ENCODE measurements around the gene ATG2B.

Gene ATG2B

DNA sequence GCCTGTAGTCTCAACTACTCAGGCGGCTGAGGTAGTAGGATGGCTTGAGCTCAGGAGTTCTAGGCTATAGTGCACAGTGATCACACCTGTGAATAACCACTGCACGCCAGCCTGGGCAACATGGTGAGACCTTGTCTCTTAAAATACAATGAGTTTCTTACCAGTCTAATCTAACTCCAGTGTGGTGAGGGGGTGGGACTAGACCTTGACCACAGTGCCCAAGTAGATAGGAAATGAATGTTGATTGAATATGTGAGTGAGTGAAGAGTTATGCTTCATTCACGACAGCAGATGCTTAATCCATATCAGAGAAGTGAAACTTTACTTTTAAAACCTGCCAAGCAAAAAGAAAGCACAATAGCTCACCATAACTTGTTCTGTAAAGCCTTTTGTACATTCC lies 17.6 kb upstream of the ATG2B start:
- H3K36me3 ChIP-seq (ENCODE audit: control insufficient read depth in 2 of 2, insufficient read depth in 2 of 2, low read length in 2 of 2), result peaks cover 5 to 6% of the 10 kb centered on the region in 2 donors
- H3K27me3 ChIP-seq (ENCODE audit: control insufficient read depth in 1 of 2, insufficient read depth in 2 of 2, low read length in 2 of 2), result no peaks in the 10 kb centered on the region
- H3K4me1 ChIP-seq (ENCODE audit: control insufficient read depth, insufficient read depth, low read length), result no peaks in the 10 kb centered on the region
- H3K9ac ChIP-seq (ENCODE audit: low read length in 2 of 2), result no peak overlapping the region
- H3K9me3 ChIP-seq (ENCODE audit: control insufficient read depth in 2 of 2, low read length in 2 of 2), result no peaks in the 10 kb centered on the region
- H3K27ac ChIP-seq (ENCODE audit: low read length), result no peak overlapping the region
- no peak overlapping the region for H3K4me3 ChIP-seq (ENCODE audit: low read length in 2 of 2)

DNA sequence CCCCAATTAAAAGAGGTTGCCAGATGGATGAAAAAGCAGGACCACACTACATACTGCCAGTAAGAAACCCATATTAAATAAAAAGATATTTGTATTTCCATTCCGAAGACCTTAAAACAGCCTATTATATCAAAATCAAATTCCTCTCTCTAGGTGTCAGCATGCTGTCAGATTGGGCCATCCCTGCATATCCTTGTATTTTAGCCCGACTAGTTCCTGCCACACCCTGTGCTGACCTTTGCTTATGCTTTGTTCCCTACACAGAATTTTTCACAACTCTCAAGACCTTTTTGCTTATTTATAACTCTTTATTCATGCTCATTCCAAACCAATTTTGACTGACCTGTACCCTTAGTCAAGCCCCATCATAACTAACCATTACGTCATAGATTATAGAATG lies 13.0 kb upstream of the ATG2B start:
- no peak overlapping the region for H3K4me3 ChIP-seq (ENCODE audit: low read length in 2 of 2)
- H3K27me3 ChIP-seq (ENCODE audit: control insufficient read depth in 1 of 2, insufficient read depth in 2 of 2, low read length in 2 of 2), result no peaks in the 10 kb centered on the region
- no peak overlapping the region for H3K27ac ChIP-seq (ENCODE audit: low read length)

DNA sequence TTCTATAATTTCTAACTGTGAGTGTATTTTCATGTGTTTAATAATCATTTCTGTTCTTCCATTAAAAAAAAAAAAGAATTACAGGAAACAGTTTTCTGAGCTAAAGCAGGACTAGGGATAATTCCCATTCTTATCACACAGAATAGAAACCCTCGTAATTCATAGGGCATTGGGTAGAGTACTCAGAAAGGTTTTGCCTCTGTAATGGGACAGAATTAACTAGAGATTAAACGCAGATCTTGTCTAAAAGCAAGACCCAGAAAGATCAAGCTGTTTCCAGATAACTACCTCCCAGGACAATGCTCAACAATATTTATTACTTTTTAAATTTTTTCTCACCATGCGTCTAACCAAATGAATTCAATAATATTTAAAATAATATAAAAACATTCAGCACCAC lies 10.4 kb upstream of the ATG2B start:
- Histone ChIP-seq H3K27ac (ENCODE audit: low read length) (no peak overlapping the region), H3K9me3 (ENCODE audit: control insufficient read depth in 2 of 2, low read length in 2 of 2) (no peaks in the 10 kb centered on the region), H3K4me1 (ENCODE audit: control insufficient read depth, insufficient read depth, low read length) (no peaks in the 10 kb centered on the region), H3K27me3 (ENCODE audit: control insufficient read depth in 1 of 2, insufficient read depth in 2 of 2, low read length in 2 of 2) (no peaks in the 10 kb centered on the region), H3K36me3 (ENCODE audit: control insufficient read depth in 2 of 2, insufficient read depth in 2 of 2, low read length in 2 of 2) (no peaks in the 10 kb centered on the region), H3K4me3 (ENCODE audit: low read length in 2 of 2) (no peak overlapping the region), H3K9ac (ENCODE audit: low read length in 2 of 2) (no peak overlapping the region)

More for the DNA sequence above, 13.0 kb upstream of the ATG2B start:
- Histone ChIP-seq H3K9me3 (ENCODE audit: control insufficient read depth in 2 of 2, low read length in 2 of 2) (no peaks in the 10 kb centered on the region), H3K9ac (ENCODE audit: low read length in 2 of 2) (no peak overlapping the region), H3K36me3 (ENCODE audit: control insufficient read depth in 2 of 2, insufficient read depth in 2 of 2, low read length in 2 of 2) (no peaks in the 10 kb centered on the region), H3K4me1 (ENCODE audit: control insufficient read depth, insufficient read depth, low read length) (no peaks in the 10 kb centered on the region)

DNA sequence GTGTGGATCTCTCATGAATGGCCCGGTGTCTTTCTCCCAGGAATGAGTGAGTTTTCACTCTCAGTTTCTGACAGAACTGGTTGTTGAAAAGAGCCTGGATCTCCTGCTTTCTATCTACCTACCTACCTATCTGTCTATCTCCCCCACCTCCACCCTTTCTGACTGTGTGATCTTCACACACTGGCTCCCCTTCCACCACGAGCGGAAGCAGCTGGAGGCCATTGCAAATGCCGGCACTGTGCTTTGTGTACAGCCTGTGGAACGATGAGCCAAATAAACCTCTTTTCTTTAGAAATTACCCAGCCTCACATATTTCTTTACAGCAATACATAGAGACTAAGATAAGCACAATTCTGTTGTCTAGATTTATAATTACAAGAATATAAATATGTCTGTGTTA lies 7.4 kb upstream of the ATG2B start:
- Histone ChIP-seq H3K27me3 (ENCODE audit: control insufficient read depth in 1 of 2, insufficient read depth in 2 of 2, low read length in 2 of 2) (no peaks in the 10 kb centered on the region), H3K9me3 (ENCODE audit: control insufficient read depth in 2 of 2, low read length in 2 of 2) (no peaks in the 10 kb centered on the region), H3K36me3 (ENCODE audit: control insufficient read depth in 2 of 2, insufficient read depth in 2 of 2, low read length in 2 of 2) (no peaks in the 10 kb centered on the region), H3K4me3 (ENCODE audit: low read length in 2 of 2) (no peak overlapping the region), H3K27ac (ENCODE audit: low read length) (no peak overlapping the region), H3K4me1 (ENCODE audit: control insufficient read depth, insufficient read depth, low read length) (no peaks in the 10 kb centered on the region), H3K9ac (ENCODE audit: low read length in 2 of 2) (no peak overlapping the region)

DNA sequence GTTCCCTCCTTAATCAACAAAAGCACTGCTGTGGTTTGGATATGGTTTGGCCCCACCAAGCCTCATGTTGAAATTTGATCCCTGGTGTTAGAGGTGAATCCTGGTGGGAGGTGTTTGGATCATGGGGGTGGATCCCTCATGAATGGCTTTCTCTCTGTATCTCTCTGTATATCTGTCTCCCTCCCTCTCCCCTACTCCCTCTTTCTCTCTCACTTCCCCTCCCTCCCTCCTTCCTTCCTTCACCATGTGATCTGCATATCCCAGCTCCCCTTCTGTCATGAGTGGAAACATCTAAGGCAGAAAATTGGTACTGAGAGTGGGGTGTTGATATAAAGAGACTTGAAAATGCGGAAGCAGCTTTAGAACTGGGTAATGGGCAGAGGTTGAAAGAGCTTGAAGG lies 5.4 kb upstream of the ATG2B start:
- H3K36me3 ChIP-seq (ENCODE audit: control insufficient read depth in 2 of 2, insufficient read depth in 2 of 2, low read length in 2 of 2), result no peaks in the 10 kb centered on the region
- no peaks in the 10 kb centered on the region for H3K4me1 ChIP-seq (ENCODE audit: control insufficient read depth, insufficient read depth, low read length)
- H3K27ac ChIP-seq (ENCODE audit: low read length), result no peak overlapping the region
- no peaks in the 10 kb centered on the region for H3K9me3 ChIP-seq (ENCODE audit: control insufficient read depth in 2 of 2, low read length in 2 of 2)
- H3K27me3 ChIP-seq (ENCODE audit: control insufficient read depth in 1 of 2, insufficient read depth in 2 of 2, low read length in 2 of 2), result no peaks in the 10 kb centered on the region
- H3K9ac ChIP-seq (ENCODE audit: low read length in 2 of 2), result no peak overlapping the region
- H3K4me3 ChIP-seq (ENCODE audit: low read length in 2 of 2), result no peak overlapping the region

DNA sequence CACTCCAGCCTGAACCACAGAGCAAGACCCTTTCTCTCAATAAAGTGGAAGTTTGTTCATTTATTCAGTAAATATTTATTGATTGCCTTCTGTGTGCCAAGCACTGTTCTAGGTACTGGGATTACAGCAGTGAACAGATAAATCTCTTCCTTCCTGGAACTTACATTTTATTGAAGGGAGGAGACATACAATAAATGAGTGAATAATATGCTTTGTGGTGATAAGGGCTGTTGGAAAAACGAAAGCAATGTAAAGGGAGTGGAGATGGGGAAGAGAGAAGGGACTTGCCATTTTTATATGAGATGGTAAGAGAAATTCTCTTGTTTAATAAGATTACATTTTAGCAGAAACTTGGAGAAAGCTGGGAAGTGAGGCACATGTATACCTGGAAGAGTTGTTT lies 1.8 kb upstream of the ATG2B start:
- Histone ChIP-seq H3K4me1 (ENCODE audit: control insufficient read depth, insufficient read depth, low read length) (peaks cover 11% of the 10 kb centered on the region), H3K9me3 (ENCODE audit: control insufficient read depth in 2 of 2, low read length in 2 of 2) (no peaks in the 10 kb centered on the region), H3K9ac (ENCODE audit: low read length in 2 of 2) (no peak overlapping the region), H3K27ac (ENCODE audit: low read length) (no peak overlapping the region), H3K27me3 (ENCODE audit: control insufficient read depth in 1 of 2, insufficient read depth in 2 of 2, low read length in 2 of 2) (no peaks in the 10 kb centered on the region), H3K4me3 (ENCODE audit: low read length in 2 of 2) (peak overlapping the region in 1 of 2 donors; percentile 94), H3K36me3 (ENCODE audit: control insufficient read depth in 2 of 2, insufficient read depth in 2 of 2, low read length in 2 of 2) (no peaks in the 10 kb centered on the region)

DNA sequence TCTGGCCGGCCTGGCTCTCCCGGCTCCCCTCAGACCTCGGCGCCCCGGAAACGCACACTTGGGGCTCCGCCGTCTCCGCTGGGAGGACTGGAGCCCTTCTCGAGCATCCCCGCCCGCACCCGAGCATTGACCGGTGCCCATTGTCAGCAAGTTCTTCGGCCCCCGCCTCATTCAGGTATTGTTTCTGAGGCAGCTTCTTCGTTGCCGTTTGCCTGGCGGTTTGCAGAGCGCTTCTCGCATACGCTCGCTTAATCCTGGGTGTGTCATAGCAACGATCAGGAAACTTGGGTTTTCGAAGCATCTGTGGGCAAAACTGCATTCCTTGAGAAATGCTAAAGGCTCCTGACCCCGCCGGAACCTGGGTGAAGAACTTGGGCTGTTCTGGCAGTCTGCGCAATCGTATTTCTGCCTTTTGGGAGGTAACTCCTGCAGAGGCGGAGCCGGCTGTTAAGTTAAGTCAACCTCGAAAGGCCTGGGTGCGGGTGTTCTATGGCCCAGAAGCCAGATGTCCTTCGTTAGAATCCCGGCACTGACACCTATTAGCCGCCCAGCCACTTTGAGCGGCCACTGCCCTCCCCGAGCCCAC lies 703 bp upstream of the ATG2B start:
- Histone ChIP-seq H3K27ac (ENCODE audit: low read length) (no peak overlapping the region), H3K9ac (ENCODE audit: low read length in 2 of 2) (peak overlapping the region; percentile 49 to 76), H3K36me3 (ENCODE audit: control insufficient read depth in 2 of 2, insufficient read depth in 2 of 2, low read length in 2 of 2) (no peaks in the 10 kb centered on the region), H3K9me3 (ENCODE audit: control insufficient read depth in 2 of 2, low read length in 2 of 2) (no peaks in the 10 kb centered on the region), H3K4me1 (ENCODE audit: control insufficient read depth, insufficient read depth, low read length) (peaks cover 11% of the 10 kb centered on the region), H3K4me3 (ENCODE audit: low read length in 2 of 2) (peak overlapping the region; percentile 83 to 94), H3K27me3 (ENCODE audit: control insufficient read depth in 1 of 2, insufficient read depth in 2 of 2, low read length in 2 of 2) (no peaks in the 10 kb centered on the region)

DNA sequence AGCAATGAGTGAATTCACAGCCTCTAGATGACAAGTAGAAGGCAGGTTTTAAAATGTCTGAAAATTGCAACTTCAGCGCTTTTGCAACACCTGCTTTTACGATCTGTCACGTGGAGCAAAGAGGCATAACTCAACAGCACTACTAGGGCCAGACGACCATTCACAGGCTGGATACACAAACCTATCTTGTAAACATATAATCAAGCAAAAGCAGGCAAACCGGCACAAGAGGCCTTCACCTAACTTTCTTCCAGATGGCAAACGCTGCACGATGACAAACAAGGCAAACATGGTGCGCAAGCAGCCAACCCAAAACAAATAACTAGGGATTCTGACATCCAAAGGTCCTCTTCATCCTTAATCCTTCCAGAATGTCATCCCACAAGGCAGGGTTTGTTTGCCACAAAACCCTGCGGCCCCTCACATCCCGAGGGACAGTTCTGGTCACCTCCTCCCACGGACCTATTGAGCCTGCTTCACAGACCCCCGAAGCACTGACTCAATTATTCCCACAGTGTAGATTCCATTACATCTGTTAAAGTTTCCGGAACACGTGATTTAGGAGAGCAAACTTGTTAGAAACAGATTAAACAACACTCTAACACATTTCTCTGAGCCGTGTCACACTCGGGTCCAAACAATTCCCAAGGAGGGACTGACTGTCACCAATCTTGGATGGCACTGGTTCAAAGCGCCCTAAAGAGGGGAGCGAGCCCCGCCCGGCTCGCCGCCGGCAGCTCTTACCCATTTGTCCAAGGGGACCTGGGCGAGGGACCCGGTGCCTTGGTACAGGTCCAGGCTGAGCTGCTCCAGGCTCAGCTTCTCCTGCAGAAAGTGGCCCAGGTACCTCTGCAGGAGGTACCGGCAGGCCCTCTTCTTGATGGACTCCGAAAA lies 823 bp downstream of the ATG2B start:
- Histone ChIP-seq H3K4me1 (ENCODE audit: control insufficient read depth, insufficient read depth, low read length) (peaks cover 11% of the 10 kb centered on the region), H3K27me3 (ENCODE audit: control insufficient read depth in 1 of 2, insufficient read depth in 2 of 2, low read length in 2 of 2) (no peaks in the 10 kb centered on the region), H3K9me3 (ENCODE audit: control insufficient read depth in 2 of 2, low read length in 2 of 2) (no peaks in the 10 kb centered on the region), H3K36me3 (ENCODE audit: control insufficient read depth in 2 of 2, insufficient read depth in 2 of 2, low read length in 2 of 2) (no peaks in the 10 kb centered on the region), H3K27ac (ENCODE audit: low read length) (peak overlapping the region; percentile 81), H3K4me3 (ENCODE audit: low read length in 2 of 2) (peak overlapping the region; percentile 81 to 94), H3K9ac (ENCODE audit: low read length in 2 of 2) (peak overlapping the region; percentile 88)

DNA sequence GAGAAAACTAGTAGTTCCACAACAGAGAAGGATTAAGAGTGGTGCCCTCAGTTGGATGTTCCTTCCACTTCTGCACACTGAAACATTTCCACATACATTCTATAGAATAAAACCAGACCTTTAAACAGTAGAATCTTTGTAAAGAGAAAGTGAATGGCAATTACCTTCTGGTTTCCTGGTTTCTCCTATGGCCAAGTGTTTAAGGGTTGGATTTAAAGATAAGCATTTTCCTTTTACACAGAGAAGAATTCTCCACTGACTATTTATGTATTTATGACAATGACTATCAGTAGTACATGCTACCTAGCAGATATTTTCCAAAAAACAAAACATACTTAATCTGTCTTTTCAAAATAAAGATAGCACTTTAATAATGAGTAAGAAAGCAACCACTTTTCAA lies 3.2 kb downstream of the ATG2B start:
- no peaks in the 10 kb centered on the region for H3K9me3 ChIP-seq (ENCODE audit: control insufficient read depth in 2 of 2, low read length in 2 of 2)
- H3K4me1 ChIP-seq (ENCODE audit: control insufficient read depth, insufficient read depth, low read length), result peaks cover 11% of the 10 kb centered on the region
- H3K27me3 ChIP-seq (ENCODE audit: control insufficient read depth in 1 of 2, insufficient read depth in 2 of 2, low read length in 2 of 2), result no peaks in the 10 kb centered on the region
- H3K9ac ChIP-seq (ENCODE audit: low read length in 2 of 2), result no peak overlapping the region
- no peak overlapping the region for H3K4me3 ChIP-seq (ENCODE audit: low read length in 2 of 2)
- no peak overlapping the region for H3K27ac ChIP-seq (ENCODE audit: low read length)
- no peaks in the 10 kb centered on the region for H3K36me3 ChIP-seq (ENCODE audit: control insufficient read depth in 2 of 2, insufficient read depth in 2 of 2, low read length in 2 of 2)

DNA sequence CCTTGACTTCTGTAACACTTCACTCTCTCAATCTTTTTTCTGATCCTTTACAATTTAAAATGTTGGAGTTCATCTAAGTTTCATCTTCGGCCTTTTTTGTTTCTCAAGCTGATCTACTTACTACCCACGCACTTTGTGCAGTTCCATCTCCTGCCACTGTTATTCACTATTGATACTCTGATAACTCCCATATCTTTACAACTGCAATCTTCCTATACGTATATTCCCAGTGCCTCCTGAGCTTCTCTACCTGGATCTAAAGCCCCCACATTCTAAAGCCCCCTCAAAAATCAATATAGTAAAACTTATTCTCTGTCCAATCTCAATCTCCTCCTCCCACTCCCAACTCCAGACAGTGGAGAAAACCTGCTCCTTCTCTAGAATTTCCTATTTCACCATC lies 5.9 kb downstream of the ATG2B start:
- Histone ChIP-seq H3K4me1 (ENCODE audit: control insufficient read depth, insufficient read depth, low read length) (peaks cover 10% of the 10 kb centered on the region), H3K27ac (ENCODE audit: low read length) (no peak overlapping the region), H3K9ac (ENCODE audit: low read length in 2 of 2) (no peak overlapping the region), H3K27me3 (ENCODE audit: control insufficient read depth in 1 of 2, insufficient read depth in 2 of 2, low read length in 2 of 2) (no peaks in the 10 kb centered on the region), H3K36me3 (ENCODE audit: control insufficient read depth in 2 of 2, insufficient read depth in 2 of 2, low read length in 2 of 2) (no peaks in the 10 kb centered on the region), H3K9me3 (ENCODE audit: control insufficient read depth in 2 of 2, low read length in 2 of 2) (no peaks in the 10 kb centered on the region), H3K4me3 (ENCODE audit: low read length in 2 of 2) (no peak overlapping the region)

DNA sequence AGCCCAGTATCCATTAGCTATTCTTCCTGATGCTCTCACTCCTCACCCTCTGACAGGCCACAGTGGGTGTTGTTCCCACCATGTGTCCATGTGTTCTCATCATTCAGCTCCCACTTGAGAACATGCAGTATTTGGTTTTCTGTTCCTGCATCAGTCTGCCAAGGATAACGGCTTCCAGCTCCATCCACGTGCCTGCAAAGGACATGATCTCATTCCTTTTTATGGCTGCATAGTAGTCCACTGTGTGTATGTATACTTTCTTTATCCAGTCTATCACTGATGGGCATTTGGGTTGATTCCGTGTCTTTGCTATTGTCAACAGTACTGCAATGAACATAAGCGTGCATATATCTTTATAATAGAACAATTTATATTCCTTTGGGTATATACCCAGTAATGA lies 8.9 kb downstream of the ATG2B start:
- no peak overlapping the region for H3K9ac ChIP-seq (ENCODE audit: low read length in 2 of 2)
- no peak overlapping the region for H3K4me3 ChIP-seq (ENCODE audit: low read length in 2 of 2)
- no peaks in the 10 kb centered on the region for H3K27me3 ChIP-seq (ENCODE audit: control insufficient read depth in 1 of 2, insufficient read depth in 2 of 2, low read length in 2 of 2)
- H3K27ac ChIP-seq (ENCODE audit: low read length), result no peak overlapping the region
- no peaks in the 10 kb centered on the region for H3K9me3 ChIP-seq (ENCODE audit: control insufficient read depth in 2 of 2, low read length in 2 of 2)
- no peaks in the 10 kb centered on the region for H3K36me3 ChIP-seq (ENCODE audit: control insufficient read depth in 2 of 2, insufficient read depth in 2 of 2, low read length in 2 of 2)
- no peaks in the 10 kb centered on the region for H3K4me1 ChIP-seq (ENCODE audit: control insufficient read depth, insufficient read depth, low read length)

Data from stomach smooth muscle (tissue), 2 donors.